CD14-positive monocyte (primary cell): ENCODE data around the gene BPI. TPM values are rescaled to one million over a fixed set of nuclear protein-coding genes. Genes with fewer than 3 reads are reported as not detected.
A peak's percentile ranks its signal among the peaks of the same experiment; 100 is the strongest.

Source experiments
- DNase-seq, 3 donors: peaks; one replicate each; pipeline ENCODE4 v3.0.0-alpha.2; 2011 to 2022
- H2AFZ ChIP-seq: 2 replicates; pipeline ENCODE4 v1.6.0; 2012; ENCODE audit warnings: mild to moderate bottlenecking, low read depth, low read length, inconsistent platforms; ENCODE audit not compliant: insufficient read depth, poor library complexity, severe bottlenecking
- H3K27ac ChIP-seq, 2 donors: 1 replicate in 1 of 2; 2 replicates in 1 of 2; pipeline ENCODE4 v1.5.1; 2012 to 2013; ENCODE audit warnings: low read length in 2 of 2, control low read depth in 1 of 2, inconsistent platforms in 1 of 2, low read depth in 1 of 2, mild to moderate bottlenecking in 1 of 2
- H3K27me3 ChIP-seq, 2 donors: one replicate each; pipeline versions ENCODE4 v1.6.0 to v1.6.1; 2011 to 2013; ENCODE audit warnings: low read length in 2 of 2; ENCODE audit not compliant: control insufficient read depth in 2 of 2, insufficient read depth in 2 of 2
- H3K36me3 ChIP-seq, 2 donors: replicated peaks in 1 of 2; 1 replicate in 1 of 2; 2 replicates in 1 of 2; pipeline versions ENCODE4 v1.5.1 to v1.6.1; 2012 to 2013; ENCODE audit warnings: low read length in 2 of 2, control low read depth in 1 of 2, inconsistent platforms in 1 of 2, mild to moderate bottlenecking in 1 of 2; ENCODE audit not compliant: insufficient read depth in 2 of 2, control insufficient read depth in 1 of 2
- H3K4me1 ChIP-seq, 2 donors: 1 replicate in 1 of 2; 2 replicates in 1 of 2; pipeline versions ENCODE4 v1.5.1 to v1.6.1; 2012 to 2013; ENCODE audit warnings: low read length in 2 of 2, control low read depth in 1 of 2, inconsistent platforms in 1 of 2, mild to moderate bottlenecking in 1 of 2, moderate library complexity in 1 of 2; ENCODE audit not compliant: insufficient read depth in 2 of 2, control insufficient read depth in 1 of 2
- H3K4me2 ChIP-seq: replicated peaks from 2 replicates; pipeline ENCODE3; 2012; ENCODE audit warnings: low read length, moderate library complexity, mild to moderate bottlenecking; ENCODE audit not compliant: poor library complexity, severe bottlenecking; ENCODE audit errors: extremely low read depth
- H3K4me3 ChIP-seq, 3 experiments: fragments of 200-600 bp in 1 of 3; sonication (generic) in 1 of 3; replicated peaks in 1 of 3; 1 replicate in 2 of 3; 2 replicates in 1 of 3; pipeline ENCODE4 v1.5.1; 2011 to 2013; ENCODE audit warnings: low read length in 3 of 3, mild to moderate bottlenecking in 3 of 3, control low read depth in 2 of 3, low read depth in 2 of 3, inconsistent platforms in 1 of 3, moderate library complexity in 1 of 3
- H3K79me2 ChIP-seq: 2 replicates; pipeline ENCODE4 v1.6.0; 2012; ENCODE audit warnings: mild to moderate bottlenecking, control low read depth, inconsistent platforms, low read length, moderate library complexity; ENCODE audit not compliant: insufficient read depth
- H3K9ac ChIP-seq: 2 replicates; pipeline ENCODE4 v1.6.0; 2017; ENCODE audit warnings: low read length, mild to moderate bottlenecking; ENCODE audit not compliant: insufficient read depth, poor library complexity, severe bottlenecking
- H3K9me3 ChIP-seq, 2 donors: replicated peaks in 1 of 2; 1 replicate in 1 of 2; 2 replicates in 1 of 2; pipeline versions ENCODE4 v1.5.1 to v1.6.1; 2012 to 2013; ENCODE audit warnings: low read length in 2 of 2, control low read depth in 1 of 2; ENCODE audit not compliant: control insufficient read depth in 1 of 2, insufficient read depth in 1 of 2
- H4K20me1 ChIP-seq: 2 replicates; pipeline ENCODE4 v1.6.0; 2012; ENCODE audit warnings: mild to moderate bottlenecking, low read length, control low read depth, moderate library complexity; ENCODE audit not compliant: insufficient read depth
- H3K27ac Mint-ChIP-seq, 7 donors: one replicate each; pipeline ENCODE4 v1.8.0; 2020; ENCODE audit warnings: mild to moderate bottlenecking in 7 of 7, mixed read lengths in 7 of 7, moderate library complexity in 6 of 7, inconsistent platforms in 2 of 7
- H3K27me3 Mint-ChIP-seq, 3 donors: one replicate each; pipeline ENCODE4 v1.8.0; 2021 to 2022; ENCODE audit warnings: low read depth in 3 of 3, mild to moderate bottlenecking in 3 of 3, mixed read lengths in 3 of 3, moderate library complexity in 3 of 3, inconsistent platforms in 1 of 3
- H3K36me3 Mint-ChIP-seq, 2 donors: one replicate each; pipeline ENCODE4 v1.8.0; 2020; ENCODE audit warnings: mixed read lengths in 2 of 2, inconsistent platforms in 1 of 2, mild to moderate bottlenecking in 1 of 2
- H3K4me1 Mint-ChIP-seq: one replicate; pipeline ENCODE4 v1.8.0; 2020; ENCODE audit warnings: mild to moderate bottlenecking, mixed read lengths
- H3K4me3 Mint-ChIP-seq, 2 donors: one replicate each; pipeline ENCODE4 v1.8.0; 2020; ENCODE audit warnings: mild to moderate bottlenecking in 2 of 2, mixed read lengths in 2 of 2, moderate library complexity in 1 of 2
- H3K9me3 Mint-ChIP-seq, 7 donors: one replicate each; pipeline ENCODE4 v1.8.0; 2020 to 2022; ENCODE audit warnings: mixed read lengths in 7 of 7, mild to moderate bottlenecking in 6 of 7, moderate library complexity in 6 of 7, inconsistent platforms in 2 of 7
- WGBS: methylation state at CpG from one replicate; pipeline ENCODE4 v1.1.5; 2013; ENCODE audit warnings: missing lambda C conversion rate; ENCODE audit not compliant: insufficient coverage; 5-methylcytosine and 5-hydroxymethylcytosine counted together
- intact Hi-C, 2 donors: fragments of 100-400 bp; cut with micrococcal nuclease; formaldehyde crosslinking; loops; one replicate each; pipeline versions ENCODE4 v1.15.0 to v1.15.1; 2023
- polyA plus RNA-seq, 3 donors: library from polyadenylated mRNA; depleted of rRNA in 1 of 3; unstranded in 2 of 3; stranded (reverse) in 1 of 3; fragments of 300-500 nt in 2 of 3; fragments of >200 nt in 1 of 3; fragmentation: Illumina TruSeq in 2 of 3; gene quantifications; 1 replicate in 2 of 3; 2 replicates in 1 of 3; pipeline ENCODE4 v1.2.3, GENCODE V29; 2012 to 2021
- TF ChIP-seq, protein P1 (sequence below): fragments of 200-600 bp; IDR thresholded peaks from one replicate; pipeline ENCODE4 v1.8.0; 2022; ENCODE audit warnings: antibody characterized with exemption, mild to moderate bottlenecking

Gene BPI
- polyA plus RNA-seq, 3 donors: 8.2 to 9.0 (median 8.7) TPM

DNA sequence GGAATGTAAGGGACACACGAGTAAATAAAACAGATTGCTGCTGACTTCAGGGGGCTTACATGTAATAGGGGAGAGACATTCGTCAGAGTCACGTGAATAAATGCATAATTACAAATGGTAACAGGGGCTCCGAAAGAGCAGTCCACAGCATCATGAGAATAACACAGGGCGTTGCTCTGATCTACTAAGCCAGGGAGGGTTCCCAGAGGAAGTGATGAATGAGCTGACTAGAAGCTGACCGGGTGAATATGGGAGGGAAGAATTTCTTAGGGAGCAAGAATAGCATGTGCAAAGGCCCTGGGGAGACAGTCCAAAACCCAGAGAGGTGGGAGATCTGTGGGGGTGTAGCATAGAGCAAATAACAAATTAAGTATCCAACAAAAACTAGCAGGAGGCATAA, 2.4 kb downstream of the BPI start:
- Histone ChIP-seq H3K4me2 (no peak overlapping the region), H3K4me3 (no peak overlapping the region), H4K20me1 (no peaks in the 10 kb centered on the region), H3K4me1 (peaks cover 61 to 65% of the 10 kb centered on the region in 2 donors), H3K27me3 (peaks cover 2 to 16% of the 10 kb centered on the region in 2 donors), H3K27ac (no peak overlapping the region), H2AFZ (no peak overlapping the region), H3K36me3 (peaks cover 4 to 20% of the 10 kb centered on the region in 2 donors), H3K9me3 (no peaks in the 10 kb centered on the region), H3K79me2 (peaks cover 13% of the 10 kb centered on the region), H3K9ac (no peak overlapping the region)
- WGBS: 88% methylated on average over 4 of the region's 6 CpGs
- intact Hi-C loops: loop anchor here in 1 of 2 donors (5.0 to 10.0 kb wide), 2 partner anchors 79 to 252 kb away; no protein-coding TSS in a partner anchor
- Mint-ChIP-seq H3K4me1 (peaks cover 67% of the 10 kb centered on the region), H3K27me3 (peaks cover 10 to 25% (median 25%) of the 10 kb centered on the region in 3 donors), H3K27ac (peak overlapping the region in 4 of 7 donors; percentile 35 to 69 (median 58)), H3K36me3 (peaks cover 26 to 31% of the 10 kb centered on the region in 2 donors), H3K4me3 (peak overlapping the region in 1 of 2 donors; percentile 1), H3K9me3 (peaks cover 0 to 3% (median 3%) of the 10 kb centered on the region in 7 donors)
- no peak for DNase-seq
- TF ChIP-seq, protein P1, sequence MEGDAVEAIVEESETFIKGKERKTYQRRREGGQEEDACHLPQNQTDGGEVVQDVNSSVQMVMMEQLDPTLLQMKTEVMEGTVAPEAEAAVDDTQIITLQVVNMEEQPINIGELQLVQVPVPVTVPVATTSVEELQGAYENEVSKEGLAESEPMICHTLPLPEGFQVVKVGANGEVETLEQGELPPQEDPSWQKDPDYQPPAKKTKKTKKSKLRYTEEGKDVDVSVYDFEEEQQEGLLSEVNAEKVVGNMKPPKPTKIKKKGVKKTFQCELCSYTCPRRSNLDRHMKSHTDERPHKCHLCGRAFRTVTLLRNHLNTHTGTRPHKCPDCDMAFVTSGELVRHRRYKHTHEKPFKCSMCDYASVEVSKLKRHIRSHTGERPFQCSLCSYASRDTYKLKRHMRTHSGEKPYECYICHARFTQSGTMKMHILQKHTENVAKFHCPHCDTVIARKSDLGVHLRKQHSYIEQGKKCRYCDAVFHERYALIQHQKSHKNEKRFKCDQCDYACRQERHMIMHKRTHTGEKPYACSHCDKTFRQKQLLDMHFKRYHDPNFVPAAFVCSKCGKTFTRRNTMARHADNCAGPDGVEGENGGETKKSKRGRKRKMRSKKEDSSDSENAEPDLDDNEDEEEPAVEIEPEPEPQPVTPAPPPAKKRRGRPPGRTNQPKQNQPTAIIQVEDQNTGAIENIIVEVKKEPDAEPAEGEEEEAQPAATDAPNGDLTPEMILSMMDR: no peak

DNA sequence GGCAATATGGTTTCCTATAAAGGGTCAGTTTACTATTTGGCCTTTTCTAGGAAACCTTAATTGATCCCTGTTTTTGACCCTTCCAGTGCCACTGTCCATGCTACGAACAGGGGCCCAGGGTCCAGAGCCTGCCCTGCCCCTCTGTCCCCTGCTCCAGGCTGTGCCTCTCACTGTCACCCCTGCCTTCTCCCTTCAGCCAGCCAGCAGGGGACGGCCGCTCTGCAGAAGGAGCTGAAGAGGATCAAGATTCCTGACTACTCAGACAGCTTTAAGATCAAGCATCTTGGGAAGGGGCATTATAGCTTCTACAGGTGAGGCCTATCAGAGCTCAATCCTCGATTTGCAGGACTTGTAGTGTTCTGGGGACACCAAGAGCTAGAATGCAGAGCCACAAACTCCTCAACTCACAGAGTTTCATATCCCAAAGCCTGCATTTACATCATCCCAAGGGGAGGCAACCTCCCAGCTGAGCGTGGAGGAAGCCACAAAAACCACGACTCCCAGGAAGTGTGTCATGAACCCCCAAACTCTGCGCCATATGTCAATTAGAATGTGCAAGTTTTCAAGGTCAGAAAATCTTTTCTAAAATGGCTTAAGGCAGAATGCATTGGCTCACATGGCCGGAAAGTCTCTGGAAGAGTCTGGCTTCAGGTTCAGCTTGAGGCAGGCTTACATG, 3.6 kb downstream of the BPI start:
- H3K4me3 Mint-ChIP-seq: peak overlapping the region; percentile 16 to 69
- TF ChIP-seq, protein P1: no peak
- peaks cover 2 to 16% of the 10 kb centered on the region in 2 donors for H3K27me3 ChIP-seq

More for the DNA sequence above, 3.6 kb downstream of the BPI start:
- Histone ChIP-seq H3K36me3 (peaks cover 4 to 20% of the 10 kb centered on the region in 2 donors), H2AFZ (peak overlapping the region; percentile 8), H3K4me3 (peak overlapping the region in 1 of 3 experiments; percentile 27), H3K9me3 (no peaks in the 10 kb centered on the region), H4K20me1 (no peaks in the 10 kb centered on the region), H3K4me1 (peaks cover 59% of the 10 kb centered on the region in 2 donors), H3K9ac (no peak overlapping the region), H3K4me2 (peak overlapping the region; percentile 34), H3K27ac (peak overlapping the region in 1 of 2 donors; percentile 24), H3K79me2 (peaks cover 13% of the 10 kb centered on the region)
- intact Hi-C loops: loop anchor here in 1 of 2 donors (5.0 to 10.0 kb wide), 2 partner anchors 80 to 253 kb away; no protein-coding TSS in a partner anchor
- Mint-ChIP-seq H3K4me1 (peaks cover 60% of the 10 kb centered on the region), H3K27ac (peak overlapping the region; percentile 57 to 87 (median 74)), H3K36me3 (peaks cover 35 to 38% of the 10 kb centered on the region in 2 donors), H3K27me3 (peaks cover 10 to 34% (median 26%) of the 10 kb centered on the region in 3 donors), H3K9me3 (peaks cover 0 to 3% (median 3%) of the 10 kb centered on the region in 7 donors)
- 57% methylated on average over 5 of the region's 8 CpGs for WGBS
- peak; percentile 49 to 72 (median 58) for DNase-seq
